A673 (cell line): ENCODE results near the gene ENO1. TPM values are rescaled to one million over a fixed set of nuclear protein-coding genes. Genes with fewer than 3 reads are reported as not detected.

Experiments used
- BruUV-seq: library from RNA; stranded (reverse); fragments of 400-500 nt; replicated peaks from 2 replicates; lab custom pipeline; 2021; lab: Mats Ljungman, UMichigan
- CTCF ChIA-PET: fragments of 300-600 bp; sonication (Branson Sonifier 250); formaldehyde crosslinking; loops from one replicate; lab custom pipeline; 2022; ENCODE audit warnings: antibody characterized with exemption; lab: Charles Lee
- POLR2A ChIA-PET: fragments of 300-600 bp; sonication (Branson Sonifier 250); formaldehyde crosslinking; loops from one replicate; lab custom pipeline; 2022; ENCODE audit warnings: antibody characterized with exemption; ENCODE audit not compliant: low non-redundant PET; lab: Charles Lee
- DNase-seq: peaks from one replicate; pipeline ENCODE4 v3.0.0-alpha.2; 2015; ENCODE audit warnings: low spot score
- H3K27ac ChIP-seq: fragments of 200-600 bp; sonication (generic); 2 replicates; pipeline ENCODE4 v1.5.1; 2016; ENCODE audit warnings: mixed run types, low read depth, mild to moderate bottlenecking, mixed read lengths, antibody characterized with exemption, low read length; ENCODE audit not compliant: poor library complexity, severe bottlenecking
- H3K27me3 ChIP-seq: fragments of 200-600 bp; sonication (generic); replicated peaks from 2 replicates; pipeline ENCODE4 v1.6.1; 2017; ENCODE audit warnings: mixed run types, low read depth, mild to moderate bottlenecking, mixed read lengths, antibody characterized with exemption, low read length; ENCODE audit not compliant: insufficient read depth, poor library complexity
- H3K36me3 ChIP-seq: fragments of 200-600 bp; sonication (generic); 2 replicates; pipeline ENCODE4 v1.6.1; 2016; ENCODE audit warnings: mixed run types, mild to moderate bottlenecking, mixed read lengths, antibody characterized with exemption, low read length; ENCODE audit not compliant: insufficient read depth, poor library complexity, severe bottlenecking
- H3K4me1 ChIP-seq: fragments of 200-600 bp; sonication (generic); 2 replicates; pipeline ENCODE4 v1.6.1; 2017; ENCODE audit warnings: mixed run types, mild to moderate bottlenecking, mixed read lengths, antibody characterized with exemption, low read length; ENCODE audit not compliant: insufficient read depth, poor library complexity, severe bottlenecking
- H3K4me3 ChIP-seq: fragments of 200-600 bp; sonication (generic); 2 replicates; pipeline ENCODE4 v1.5.1; 2016; ENCODE audit warnings: low read depth, mixed run types, mild to moderate bottlenecking, mixed read lengths, low read length; ENCODE audit not compliant: poor library complexity, severe bottlenecking
- H3K9me3 ChIP-seq: fragments of 200-600 bp; sonication (generic); 2 replicates; pipeline ENCODE4 v1.6.1; 2016; ENCODE audit warnings: mixed run types, low read depth, mild to moderate bottlenecking, mixed read lengths, antibody characterized with exemption, low read length; ENCODE audit not compliant: poor library complexity, severe bottlenecking
- CTCF ChIP-seq: fragments of 300-800, 200-600 bp; sonication (generic); conservative IDR thresholded peaks from 2 replicates; pipeline ENCODE4 v1.5.1; 2017; ENCODE audit warnings: low read depth, mild to moderate bottlenecking, antibody characterized with exemption, low read length, moderate library complexity, mixed read lengths
- EZH2 ChIP-seq: fragments of 200-600 bp; sonication (generic); IDR thresholded peaks from 2 replicates; pipeline ENCODE4 v1.6.1; 2017; ENCODE audit warnings: borderline replicate concordance, low read depth, mild to moderate bottlenecking, mixed read lengths, antibody characterized with exemption, low read length; ENCODE audit not compliant: poor library complexity, severe bottlenecking
- intact Hi-C: fragments of 100-400 bp; cut with micrococcal nuclease; formaldehyde crosslinking; loops from one replicate; pipeline ENCODE4 v1.10.0; 2022; ENCODE audit not compliant: unreplicated experiment
- total RNA-seq: library from RNA; stranded (reverse); gene quantifications from 2 replicates; pipeline ENCODE4 v1.2.3, GENCODE V29; 2021

ENO1 gene
- total RNA-seq, 1 experiment from 2014 or later, result 2,659 TPM

GRCh38 chr1:8874230-8875201, 4.0 kb downstream of the ENO1 start:
- peaks cover 46% of the 10 kb centered on the region for H3K4me1 ChIP-seq
- DNase-seq, result no peak
- peaks cover 81% of the 10 kb centered on the region for H3K36me3 ChIP-seq
- intact Hi-C loops, result no loop called here
- ChIA-PET CTCF (interaction anchor here (0.6 to 1.4 kb wide), 5 partner anchors 12 to 894 kb away, joined by 3 to 8 read pairs (median 5); no protein-coding TSS in a partner anchor), POLR2A (interaction anchor here (0.6 to 0.8 kb wide), 3 partner anchors 8 to 1640 kb away, joined by 3 to 13 read pairs (median 3); partner anchors contain the start of gene RERE)
- H3K9me3 ChIP-seq, result no peaks in the 10 kb centered on the region
- no TSS peak for BruUV-seq
- peak overlapping the region; percentile 100 for H3K4me3 ChIP-seq
- H3K27me3 ChIP-seq, result no peaks in the 10 kb centered on the region
- peak overlapping the region; percentile 99 for H3K27ac ChIP-seq
- TF ChIP-seq CTCF, result no peak
- TF ChIP-seq EZH2, result no peak

- DNase-seq, result peak; percentile 99
- H3K36me3 ChIP-seq, result peaks cover 89% of the 10 kb centered on the region
- TSS peak; percentile 67 for BruUV-seq
Measured at GRCh38 chr1:8873506-8874229, 4.8 kb downstream of the ENO1 start.

More at GRCh38 chr1:8873506-8874229, 4.8 kb downstream of the ENO1 start:
- Histone ChIP-seq H3K27ac (peak overlapping the region; percentile 75), H3K4me3 (peak overlapping the region; percentile 25), H3K27me3 (no peaks in the 10 kb centered on the region), H3K9me3 (no peaks in the 10 kb centered on the region), H3K4me1 (peaks cover 41% of the 10 kb centered on the region)
- CTCF ChIA-PET, result interaction anchor here (0.6 to 1.4 kb wide), 4 partner anchors 11 to 893 kb away, joined by 4 to 8 read pairs (median 6); no protein-coding TSS in a partner anchor
- intact Hi-C loops, result no loop called here
- POLR2A ChIA-PET, result interaction anchor here (0.6 to 0.8 kb wide), 3 partner anchors 7 to 1640 kb away, joined by 3 to 13 read pairs (median 3); partner anchors contain the start of gene RERE
- TF ChIP-seq CTCF, result no peak
- no peak for TF ChIP-seq EZH2
